GM19438 (cell line): Measurements from ENCODE around the gene UNC50.
"Not testable (repeated sequence)": the region's sequence is repeated elsewhere in the genome, so short reads cannot be mapped to it uniquely, and the experiment has no call there.

Experiments used
- ATAC-seq: cut with Tn5 transposase; IDR thresholded peaks from one replicate; pipeline ENCODE4 v1.9.1; 2021; ENCODE audit warnings: low read depth; ENCODE audit not compliant: unreplicated experiment

UNC50 gene

GRCh38 chr2:98659491-98659840, 51.1 kb downstream of the UNC50 start:
- not testable (repeated sequence) for ATAC-seq

DNA sequence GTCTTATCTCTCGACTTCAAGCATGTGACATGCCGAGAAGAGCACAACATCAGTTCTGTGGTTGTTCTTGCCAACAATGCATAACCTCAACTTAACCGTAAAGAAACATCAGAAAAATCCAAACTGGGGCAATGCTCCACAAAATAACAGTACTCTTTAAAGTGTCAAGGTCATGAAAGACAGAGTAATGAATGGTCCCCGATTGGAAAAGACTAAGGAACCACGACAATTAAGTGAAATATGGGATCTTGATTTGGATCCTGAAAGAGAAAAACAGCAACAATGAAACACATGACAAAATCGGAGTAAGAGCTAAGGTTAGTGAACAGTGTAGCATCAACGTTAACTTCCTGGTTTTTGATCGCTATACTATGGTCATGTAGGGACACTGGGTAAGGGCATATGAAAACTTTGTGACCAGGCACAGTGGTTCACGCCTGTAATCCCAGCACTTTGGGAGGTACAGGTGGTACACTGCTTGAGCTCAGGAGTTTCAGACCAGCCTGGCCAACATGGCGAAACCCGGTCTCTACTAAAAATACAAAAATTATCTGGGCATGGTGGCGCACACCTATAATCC, 55.2 kb downstream of the UNC50 start:
- ATAC-seq = no peak

DNA sequence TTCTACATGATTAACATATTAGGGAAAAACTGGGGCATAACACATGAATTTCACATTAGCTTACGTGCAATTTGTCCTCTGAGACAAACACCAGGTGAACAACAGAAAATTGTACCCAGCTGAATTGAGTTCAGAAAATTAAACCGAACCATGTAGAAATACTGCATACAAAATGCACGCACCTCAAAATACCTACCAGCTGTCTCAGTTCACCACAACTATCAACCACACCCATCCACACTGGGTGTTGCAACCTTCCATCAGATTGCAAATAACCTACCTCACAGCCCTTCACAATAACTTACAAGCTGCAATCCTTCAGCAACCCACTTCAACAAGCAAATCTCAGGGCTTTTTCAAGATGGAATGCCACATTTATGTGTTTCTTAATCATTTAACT, 55.9 kb downstream of the UNC50 start:
- ATAC-seq = no peak

DNA sequence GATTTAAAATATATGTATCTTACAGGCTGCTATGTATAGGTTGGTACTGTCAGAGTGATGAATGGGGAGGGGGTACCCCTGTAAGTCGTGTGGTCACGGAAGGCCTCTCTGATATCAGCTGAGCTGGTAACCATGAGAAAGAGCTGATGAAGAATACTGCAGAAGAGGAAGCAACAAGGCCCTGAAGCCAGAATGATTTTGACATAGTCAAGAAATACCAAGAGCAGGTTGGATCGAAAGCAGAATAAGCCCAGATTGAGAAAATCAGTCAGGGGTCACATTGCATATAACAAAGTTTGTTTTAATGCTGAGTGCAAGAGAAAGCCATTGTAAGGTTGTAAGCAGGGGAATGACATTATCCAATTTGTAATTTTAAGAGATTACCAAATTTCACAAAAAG, 57.3 kb downstream of the UNC50 start:
- no peak for ATAC-seq
